OCI-LY1 (cell line): ENCODE results near the gene HYAL3.

Experiments used
- CTCF ChIP-seq: fragments of 200-600 bp; sonication (generic), shearing (Covaris generic); IDR thresholded peaks from 2 replicates; pipeline ENCODE4 v1.5.1; 2017; ENCODE audit warnings: mild to moderate bottlenecking, antibody characterized with exemption, low read length, moderate library complexity, mixed read lengths
- EZH2 ChIP-seq: fragments of 200-600 bp; sonication (generic), shearing (Covaris generic); IDR thresholded peaks from 2 replicates; pipeline ENCODE4 v1.8.0; 2017; ENCODE audit warnings: borderline replicate concordance, mixed run types, mild to moderate bottlenecking, antibody characterized with exemption, low read length, moderate library complexity, mixed read lengths

- TF ChIP-seq CTCF (no peak), EZH2 (no peak)
These were observed 26.4 kb upstream of the HYAL3 start for GRCh38 chr3:50325497-50326181.
